ENCODE results near the gene PCSK6. TPM values are rescaled to one million over a fixed set of nuclear protein-coding genes. Genes with fewer than 3 reads are reported as not detected.

PCSK6 gene
- total RNA-seq, 1 experiment from 2014 or later, result 3.7 TPM

DNA sequence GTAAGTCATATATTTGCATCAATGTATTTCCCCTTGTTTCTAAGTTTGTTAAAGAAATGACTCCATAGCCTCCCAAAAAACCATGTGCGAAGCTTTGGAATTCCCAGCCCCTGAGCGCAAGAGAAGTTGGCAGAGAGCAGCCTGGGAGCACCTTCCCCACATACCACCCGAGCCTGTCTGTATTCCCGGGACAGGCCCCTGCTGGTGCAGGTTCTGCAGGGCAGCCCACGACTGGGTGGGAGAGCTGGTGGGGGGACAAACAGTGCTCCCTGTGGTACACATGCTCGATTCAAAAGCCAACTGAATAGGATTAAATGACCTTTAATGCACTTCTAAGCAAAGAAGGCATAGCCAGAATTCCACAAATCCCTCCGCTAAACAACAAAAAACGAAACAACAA is 119.8 kb downstream of the PCSK6 start:
- no peak overlapping the region for H3K27ac ChIP-seq (ENCODE audit: low read length)
- H3K4me1 ChIP-seq (ENCODE audit: insufficient read depth, low read length), result no peaks in the 10 kb centered on the region
- no peaks in the 10 kb centered on the region for H3F3A ChIP-seq (ENCODE audit: low read length, unreplicated experiment)
- ChIA-PET CTCF (no interaction called here), POLR2A (ENCODE audit: unreplicated experiment) (no interaction called here)
- no peak overlapping the region for H3K4me3 ChIP-seq (ENCODE audit: low read length)
- H3K36me3 ChIP-seq (ENCODE audit: low read depth, low read length), result no peaks in the 10 kb centered on the region
- H3K79me2 ChIP-seq (ENCODE audit: low read length), result no peaks in the 10 kb centered on the region
- no peaks in the 10 kb centered on the region for H3K9me3 ChIP-seq (ENCODE audit: low read length)
- no peak overlapping the region for H3K9ac ChIP-seq (ENCODE audit: low read length)
- no peaks in the 10 kb centered on the region for H3K9me2 ChIP-seq (replicated peaks; ENCODE audit: low read length)
- DNase-seq, result no peak
- H3K4me2 ChIP-seq (ENCODE audit: low read length), result no peak overlapping the region
- BruUV-seq (replicated peaks), result no TSS peak
- ATAC-seq, result no peak
- TF ChIP-seq, protein P1, sequence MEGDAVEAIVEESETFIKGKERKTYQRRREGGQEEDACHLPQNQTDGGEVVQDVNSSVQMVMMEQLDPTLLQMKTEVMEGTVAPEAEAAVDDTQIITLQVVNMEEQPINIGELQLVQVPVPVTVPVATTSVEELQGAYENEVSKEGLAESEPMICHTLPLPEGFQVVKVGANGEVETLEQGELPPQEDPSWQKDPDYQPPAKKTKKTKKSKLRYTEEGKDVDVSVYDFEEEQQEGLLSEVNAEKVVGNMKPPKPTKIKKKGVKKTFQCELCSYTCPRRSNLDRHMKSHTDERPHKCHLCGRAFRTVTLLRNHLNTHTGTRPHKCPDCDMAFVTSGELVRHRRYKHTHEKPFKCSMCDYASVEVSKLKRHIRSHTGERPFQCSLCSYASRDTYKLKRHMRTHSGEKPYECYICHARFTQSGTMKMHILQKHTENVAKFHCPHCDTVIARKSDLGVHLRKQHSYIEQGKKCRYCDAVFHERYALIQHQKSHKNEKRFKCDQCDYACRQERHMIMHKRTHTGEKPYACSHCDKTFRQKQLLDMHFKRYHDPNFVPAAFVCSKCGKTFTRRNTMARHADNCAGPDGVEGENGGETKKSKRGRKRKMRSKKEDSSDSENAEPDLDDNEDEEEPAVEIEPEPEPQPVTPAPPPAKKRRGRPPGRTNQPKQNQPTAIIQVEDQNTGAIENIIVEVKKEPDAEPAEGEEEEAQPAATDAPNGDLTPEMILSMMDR (conservative IDR thresholded peaks at IDR 0.05; ENCODE audit: low read depth, low read length), result no peak
- TF ChIP-seq EZH2 (IDR thresholded peaks at IDR 0.05; ENCODE audit: low read length, unreplicated experiment) (no peak), EZH2phosphoT487 (IDR thresholded peaks at IDR 0.05; ENCODE audit: borderline replicate concordance, low read length) (no peak)
- intact Hi-C loops (cut with micrococcal nuclease), result no loop called here
- H3K27me3 ChIP-seq (ENCODE audit: low read length), result peaks cover 6% of the 10 kb centered on the region; the same call in 1 of the 2 replicates
- no peaks in the 10 kb centered on the region for H4K20me1 ChIP-seq (ENCODE audit: low read length)
- H2AFZ ChIP-seq (ENCODE audit: low read length), result no peak overlapping the region

DNA sequence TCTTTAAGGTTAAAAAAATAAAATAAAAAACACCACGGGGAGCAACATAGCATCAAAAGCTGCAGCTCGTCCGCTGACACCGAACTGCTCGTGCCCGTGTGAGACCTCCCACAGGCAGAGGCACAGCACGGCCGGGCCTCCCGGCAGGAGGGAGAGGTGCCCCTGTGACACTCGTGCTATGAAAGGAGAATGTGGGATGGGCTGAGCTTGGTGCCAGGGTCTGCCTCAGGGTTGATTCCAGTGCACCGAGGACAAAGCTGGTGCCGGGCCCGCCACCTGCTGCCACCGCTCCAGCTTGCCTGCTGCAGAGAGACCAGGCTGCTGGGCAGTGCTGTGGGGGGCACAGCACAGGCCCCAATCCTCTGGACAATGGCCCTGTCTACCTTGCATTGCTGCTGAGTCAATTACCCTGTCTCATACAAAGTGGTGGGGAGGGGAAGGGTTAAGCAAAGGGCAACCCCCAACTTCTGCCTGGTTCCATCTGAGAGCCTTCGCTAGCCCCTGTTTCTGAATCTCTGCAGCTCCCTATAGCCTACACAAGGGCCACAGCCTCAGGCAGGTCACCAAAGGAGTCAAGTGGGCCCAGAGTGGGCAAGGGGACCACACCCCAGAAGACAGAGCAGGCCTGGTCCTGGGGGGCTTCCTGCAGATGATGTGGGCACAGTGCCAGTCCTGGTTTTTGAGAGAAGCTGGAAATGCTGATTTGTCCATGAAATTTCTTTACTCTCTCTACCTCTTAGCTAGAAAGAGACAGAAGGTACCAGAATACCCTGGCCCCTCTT is 120.5 kb downstream of the PCSK6 start:
- Histone ChIP-seq H3K4me3 (ENCODE audit: low read length) (no peak overlapping the region), H4K20me1 (ENCODE audit: low read length) (no peaks in the 10 kb centered on the region), H3K9me2 (replicated peaks; ENCODE audit: low read length) (no peaks in the 10 kb centered on the region), H2AFZ (ENCODE audit: low read length) (no peak overlapping the region), H3F3A (ENCODE audit: low read length, unreplicated experiment) (no peaks in the 10 kb centered on the region), H3K9me3 (ENCODE audit: low read length) (no peaks in the 10 kb centered on the region), H3K4me2 (ENCODE audit: low read length) (no peak overlapping the region), H3K27me3 (ENCODE audit: low read length) (peaks cover 7% of the 10 kb centered on the region; the same call in 1 of the 2 replicates), H3K79me2 (ENCODE audit: low read length) (no peaks in the 10 kb centered on the region), H3K9ac (ENCODE audit: low read length) (no peak overlapping the region), H3K36me3 (ENCODE audit: low read depth, low read length) (no peaks in the 10 kb centered on the region), H3K27ac (ENCODE audit: low read length) (no peak overlapping the region), H3K4me1 (ENCODE audit: insufficient read depth, low read length) (no peaks in the 10 kb centered on the region)
- intact Hi-C loops (cut with micrococcal nuclease), result no loop called here
- ATAC-seq (no peak), DNase-seq (no peak)
- ChIA-PET POLR2A (ENCODE audit: unreplicated experiment) (no interaction called here), CTCF (no interaction called here)
- no TSS peak for BruUV-seq (replicated peaks)
- TF ChIP-seq EZH2 (IDR thresholded peaks at IDR 0.05; ENCODE audit: low read length, unreplicated experiment), result no peak
- TF ChIP-seq, protein P1 (conservative IDR thresholded peaks at IDR 0.05; ENCODE audit: low read depth, low read length), result no peak

DNA sequence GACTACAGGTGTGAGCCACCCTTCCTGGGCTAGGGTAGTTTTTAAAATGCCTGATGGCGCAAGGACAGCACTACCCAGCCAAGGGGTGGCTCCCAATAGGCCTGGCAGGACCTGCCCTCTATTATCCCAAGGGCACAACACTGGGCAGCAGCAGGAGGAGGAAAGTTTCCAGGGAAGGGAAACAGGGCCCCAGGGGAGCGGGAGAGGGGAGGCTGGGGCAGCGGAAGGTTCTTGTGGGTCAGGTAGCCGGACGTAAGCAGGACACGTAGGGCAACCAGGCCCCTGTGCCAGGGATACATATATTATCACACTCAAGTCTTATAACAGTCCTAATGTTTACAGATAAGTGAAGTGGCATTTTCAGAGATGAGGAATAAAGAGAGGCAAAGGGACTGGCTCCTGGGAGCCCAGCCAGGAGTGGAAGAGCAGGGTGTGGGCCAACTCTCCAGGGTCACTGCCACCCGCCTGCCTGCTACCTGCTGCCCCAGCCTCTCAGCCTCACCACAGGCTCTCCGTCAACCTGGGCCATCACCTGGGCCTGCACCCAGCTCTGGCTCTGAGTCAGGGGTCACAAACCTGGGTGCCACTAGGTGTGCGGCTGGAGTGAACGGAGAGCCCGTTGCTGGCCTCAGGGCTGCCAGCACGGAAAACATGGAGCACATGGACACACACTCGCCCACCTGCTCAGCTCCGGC is 121.3 kb downstream of the PCSK6 start:
- intact Hi-C loops (cut with micrococcal nuclease), result no loop called here
- BruUV-seq (replicated peaks), result no TSS peak

More for the DNA sequence above, 121.3 kb downstream of the PCSK6 start:
- Histone ChIP-seq H3K4me2 (ENCODE audit: low read length) (no peak overlapping the region), H3K79me2 (ENCODE audit: low read length) (no peaks in the 10 kb centered on the region), H3K4me3 (ENCODE audit: low read length) (no peak overlapping the region), H3K9me2 (replicated peaks; ENCODE audit: low read length) (no peaks in the 10 kb centered on the region), H3K27me3 (ENCODE audit: low read length) (peaks cover 7% of the 10 kb centered on the region; the same call in 1 of the 2 replicates), H2AFZ (ENCODE audit: low read length) (no peak overlapping the region), H3K27ac (ENCODE audit: low read length) (no peak overlapping the region), H3F3A (ENCODE audit: low read length, unreplicated experiment) (no peaks in the 10 kb centered on the region), H3K9me3 (ENCODE audit: low read length) (no peaks in the 10 kb centered on the region), H3K4me1 (ENCODE audit: insufficient read depth, low read length) (no peaks in the 10 kb centered on the region), H3K36me3 (ENCODE audit: low read depth, low read length) (no peaks in the 10 kb centered on the region), H3K9ac (ENCODE audit: low read length) (no peak overlapping the region), H4K20me1 (ENCODE audit: low read length) (no peaks in the 10 kb centered on the region)
- ChIA-PET CTCF (no interaction called here), POLR2A (ENCODE audit: unreplicated experiment) (no interaction called here)
- TF ChIP-seq EZH2 (IDR thresholded peaks at IDR 0.05; ENCODE audit: low read length, unreplicated experiment) (no peak), EZH2phosphoT487 (IDR thresholded peaks at IDR 0.05; ENCODE audit: borderline replicate concordance, low read length) (no peak)
- TF ChIP-seq, protein P1 (conservative IDR thresholded peaks at IDR 0.05; ENCODE audit: low read depth, low read length), result no peak
- DNase-seq, result no peak
- ATAC-seq, result no peak

All from PC-3 (cell line).